Left forelimb (tissue), 1 donor: ENCODE measurements around the gene PKD1.
A peak's percentile ranks its signal among the peaks of the same experiment; 100 is the strongest.

Experiments
- DNase-seq: peaks from one replicate; pipeline ENCODE4 v3.0.0-alpha.2; 2018; ENCODE audit warnings: low spot score

The PKD1 gene

GRCh38 chr16:2074071-2074470, 61.6 kb downstream of the PKD1 start:
- no peak for DNase-seq

GRCh38 chr16:2072926-2073325, 62.8 kb downstream of the PKD1 start:
- no peak for DNase-seq

GRCh38 chr16:2071454-2072202, 64.1 kb downstream of the PKD1 start:
- no peak for DNase-seq

- DNase-seq: no peak
These were observed 64.9 kb downstream of the PKD1 start for GRCh38 chr16:2070576-2071453.

GRCh38 chr16:2066139-2066538, 69.6 kb downstream of the PKD1 start:
- no peak for DNase-seq

- DNase-seq: no peak
These were observed 71.2 kb downstream of the PKD1 start for GRCh38 chr16:2064368-2064945.

- no peak for DNase-seq
These were observed 71.8 kb downstream of the PKD1 start for GRCh38 chr16:2063861-2064260.

- DNase-seq: no peak
These were observed 72.9 kb downstream of the PKD1 start for GRCh38 chr16:2062801-2063200.

GRCh38 chr16:2061526-2061925, 74.2 kb downstream of the PKD1 start:
- no peak for DNase-seq

- no peak for DNase-seq
These were observed 74.7 kb downstream of the PKD1 start for GRCh38 chr16:2061023-2061422.

GRCh38 chr16:2060346-2060745, 75.4 kb downstream of the PKD1 start:
- no peak for DNase-seq

- DNase-seq: no peak
These were observed 76.8 kb downstream of the PKD1 start for GRCh38 chr16:2058872-2059271.

GRCh38 chr16:2058420-2058819, 77.3 kb downstream of the PKD1 start:
- no peak for DNase-seq

- no peak for DNase-seq
These were observed 78.3 kb downstream of the PKD1 start for GRCh38 chr16:2057438-2057837.

GRCh38 chr16:2056681-2057407, 78.9 kb downstream of the PKD1 start:
- DNase-seq: no peak

GRCh38 chr16:2056077-2056476, 79.6 kb downstream of the PKD1 start:
- DNase-seq: no peak

- no peak for DNase-seq
These were observed 81.0 kb downstream of the PKD1 start for GRCh38 chr16:2054543-2055245.

- DNase-seq: no peak
These were observed 81.8 kb downstream of the PKD1 start for GRCh38 chr16:2053897-2054296.

- no peak for DNase-seq
These were observed 82.5 kb downstream of the PKD1 start for GRCh38 chr16:2053211-2053610.

- no peak for DNase-seq
These were observed 87.6 kb downstream of the PKD1 start for GRCh38 chr16:2048116-2048543.

GRCh38 chr16:2047330-2048115, 88.2 kb downstream of the PKD1 start, which contains the start of the genes NTHL1 and TSC2:
Gene NTHL1 (minus strand): TSS chr16:2047834. CDS start chr16:2047823, 11 bp downstream.
Gene TSC2 (plus strand): TSS chr16:2047985. CDS start chr16:2048616, 631 bp downstream.
- DNase-seq: peak; percentile 97
